GM23248 (cell line): Measurements from ENCODE around the gene ADORA3. TPM values are rescaled to one million over a fixed set of nuclear protein-coding genes. Genes with fewer than 3 reads are reported as not detected.

Experiments used
- DNase-seq: peaks from one replicate; pipeline ENCODE4 v3.0.0-alpha.2; 2015
- H2AFZ ChIP-seq: fragments of 200-600 bp; sonication (generic); 2 replicates; pipeline ENCODE4 v1.6.1; 2016; ENCODE audit warnings: antibody characterized with exemption
- H3F3A ChIP-seq: fragments of 200-600 bp; sonication (generic); 2 replicates; pipeline ENCODE4 v1.6.1; 2016; ENCODE audit warnings: mild to moderate bottlenecking, antibody characterized with exemption, mixed run types; ENCODE audit not compliant: insufficient read depth
- H3K27ac ChIP-seq: fragments of 200-600 bp; sonication (generic); 2 replicates; pipeline ENCODE4 v1.5.1; 2016; ENCODE audit warnings: mild to moderate bottlenecking
- H3K27me3 ChIP-seq: fragments of 200-600 bp; sonication (generic); replicated peaks from 2 replicates; pipeline ENCODE4 v1.6.1; 2016; ENCODE audit warnings: mild to moderate bottlenecking; ENCODE audit not compliant: insufficient read depth
- H3K36me3 ChIP-seq: fragments of 200-600 bp; sonication (generic); 2 replicates; pipeline ENCODE4 v1.6.1; 2016; ENCODE audit warnings: low read depth, mild to moderate bottlenecking
- H3K4me1 ChIP-seq: fragments of 200-600 bp; sonication (generic); 2 replicates; pipeline ENCODE4 v1.6.1; 2016; ENCODE audit warnings: mild to moderate bottlenecking; ENCODE audit not compliant: insufficient read depth
- H3K4me2 ChIP-seq: fragments of 200-600 bp; sonication (generic); one replicate; pipeline ENCODE4 v1.6.1; 2016; ENCODE audit warnings: mild to moderate bottlenecking; ENCODE audit not compliant: unreplicated experiment
- H3K4me3 ChIP-seq: fragments of 200-600 bp; sonication (generic); 2 replicates; pipeline ENCODE4 v1.5.1; 2016; ENCODE audit warnings: mild to moderate bottlenecking
- H3K79me2 ChIP-seq: fragments of 200-600 bp; sonication (generic); 2 replicates; pipeline ENCODE4 v1.6.1; 2016; ENCODE audit warnings: mild to moderate bottlenecking; ENCODE audit not compliant: insufficient read depth
- H3K9ac ChIP-seq: fragments of 200-600 bp; sonication (generic); 2 replicates; pipeline ENCODE4 v1.6.1; 2016; ENCODE audit warnings: mild to moderate bottlenecking
- H3K9me2 ChIP-seq: fragments of 200-600 bp; sonication (generic); 2 replicates; pipeline ENCODE4 v1.6.1; 2016; ENCODE audit warnings: mixed run types, mild to moderate bottlenecking, moderate library complexity; ENCODE audit not compliant: insufficient read depth
- H3K9me3 ChIP-seq: fragments of 200-600 bp; sonication (generic); one replicate; pipeline ENCODE4 v1.6.1; 2017; ENCODE audit warnings: low read depth
- H4K20me1 ChIP-seq: fragments of 200-600 bp; sonication (generic); 2 replicates; pipeline ENCODE4 v1.6.0; 2016; ENCODE audit not compliant: insufficient read depth
- EZH2 ChIP-seq: fragments of 200-600 bp; sonication (generic); IDR thresholded peaks from 2 replicates; pipeline ENCODE4 v1.6.1; 2018; ENCODE audit warnings: antibody characterized with exemption, mild to moderate bottlenecking; ENCODE audit not compliant: insufficient read depth, poor library complexity, severe bottlenecking
- EZH2phosphoT487 ChIP-seq: fragments of 200-600 bp; sonication (generic); IDR thresholded peaks from 2 replicates; pipeline ENCODE4 v1.6.1; 2018; ENCODE audit warnings: antibody characterized with exemption, moderate library complexity, mild to moderate bottlenecking, low read depth; ENCODE audit not compliant: insufficient read depth
- WGBS, 2 experiments: methylation state at CpG; one replicate each; pipeline ENCODE4 v1.1.6; 2015 to 2017; ENCODE audit warnings: low lambda C conversion rate in 2 of 2, low coverage in 1 of 2; ENCODE audit errors: missing lambda C conversion rate in 2 of 2; 5-methylcytosine and 5-hydroxymethylcytosine counted together
- in situ Hi-C: fragments of 300-500 bp; cut with MboI; formaldehyde crosslinking; loops from 2 replicates; pipeline ENCODE4 v1.15.0; 2020
- polyA plus RNA-seq: library from polyadenylated mRNA; unstranded; fragments of >200 nt; fragmentation: Nextera tagmentation; extraction: Ambion mirVana; gene quantifications from 2 replicates; pipeline ENCODE4 v1.2.1, GENCODE V29; 2016
- total RNA-seq: library from RNA; depleted of rRNA; stranded (reverse); fragments of >200 nt; shearing (Covaris generic); gene quantifications from 2 replicates; pipeline ENCODE4 v1.2.3, GENCODE V29; 2014

Gene ADORA3
- total and polyA plus RNA-seq, 2 experiments from 2014 or later = not detected

- H3K4me3 ChIP-seq = no peak overlapping the region
- no peaks in the 10 kb centered on the region for H3K79me2 ChIP-seq
- TF ChIP-seq EZH2 = no peak
- no peak for TF ChIP-seq EZH2phosphoT487
- no peak overlapping the region for H2AFZ ChIP-seq
- 56 to 58% methylated on average over 14 of the region's 14 CpGs for WGBS, 2 experiments
- H3K27me3 ChIP-seq = no peaks in the 10 kb centered on the region
- no peak overlapping the region for H3K27ac ChIP-seq
- no peak overlapping the region for H3K4me2 ChIP-seq
- H3K9ac ChIP-seq = no peak overlapping the region
- H3K4me1 ChIP-seq = peaks cover 17% of the 10 kb centered on the region
- in situ Hi-C loops = no loop called here
- H4K20me1 ChIP-seq = no peaks in the 10 kb centered on the region
- H3K36me3 ChIP-seq = no peaks in the 10 kb centered on the region
- no peaks in the 10 kb centered on the region; the same call in 1 of the 2 replicates for H3F3A ChIP-seq
- no peaks in the 10 kb centered on the region for H3K9me2 ChIP-seq
- H3K9me3 ChIP-seq = no peaks in the 10 kb centered on the region
- DNase-seq = peak; percentile 30
Measured at GRCh38 chr1:111535256-111536191, 32.1 kb upstream of the ADORA3 start.

GRCh38 chr1:111520053-111520452 lies 16.6 kb upstream of the ADORA3 start:
- DNase-seq = no peak
- no peaks in the 10 kb centered on the region for H3K79me2 ChIP-seq
- no peaks in the 10 kb centered on the region for H3K9me3 ChIP-seq
- H3K4me2 ChIP-seq = no peak overlapping the region
- in situ Hi-C loops = no loop called here
- H3F3A ChIP-seq = no peaks in the 10 kb centered on the region
- no peak overlapping the region for H3K27ac ChIP-seq
- H4K20me1 ChIP-seq = no peaks in the 10 kb centered on the region
- H3K4me1 ChIP-seq = no peaks in the 10 kb centered on the region
- H3K9me2 ChIP-seq = no peaks in the 10 kb centered on the region
- no peak overlapping the region for H2AFZ ChIP-seq
- no peak overlapping the region for H3K9ac ChIP-seq
- H3K4me3 ChIP-seq = no peak overlapping the region
- H3K27me3 ChIP-seq = no peaks in the 10 kb centered on the region
- 53 to 55% methylated on average over 3 of the region's 3 CpGs for WGBS, 2 experiments
- H3K36me3 ChIP-seq = no peaks in the 10 kb centered on the region
- TF ChIP-seq EZH2 (no peak), EZH2phosphoT487 (no peak)

GRCh38 chr1:111517469-111518225 lies 14.2 kb upstream of the ADORA3 start:
- no peak overlapping the region for H3K9ac ChIP-seq
- H3K36me3 ChIP-seq = no peaks in the 10 kb centered on the region
- H3K4me3 ChIP-seq = no peak overlapping the region
- no peak overlapping the region for H3K27ac ChIP-seq
- no peaks in the 10 kb centered on the region for H3F3A ChIP-seq
- no peaks in the 10 kb centered on the region for H3K79me2 ChIP-seq
- DNase-seq = no peak
- H2AFZ ChIP-seq = no peak overlapping the region
- TF ChIP-seq EZH2phosphoT487 (no peak), EZH2 (no peak)
- H3K27me3 ChIP-seq = no peaks in the 10 kb centered on the region
- in situ Hi-C loops = no loop called here
- H4K20me1 ChIP-seq = no peaks in the 10 kb centered on the region
- H3K9me3 ChIP-seq = no peaks in the 10 kb centered on the region
- H3K4me1 ChIP-seq = no peaks in the 10 kb centered on the region
- 85 to 90% methylated on average over 1 of the region's 1 CpG for WGBS, 2 experiments
- H3K9me2 ChIP-seq = no peaks in the 10 kb centered on the region
- no peak overlapping the region for H3K4me2 ChIP-seq

GRCh38 chr1:111516005-111516535 lies 12.6 kb upstream of the ADORA3 start:
- TF ChIP-seq EZH2 = no peak
- Histone ChIP-seq H2AFZ (peak overlapping the region; percentile 77), H3K4me2 (peak overlapping the region; percentile 71), H3F3A (no peaks in the 10 kb centered on the region), H3K4me3 (peak overlapping the region; percentile 58), H3K36me3 (no peaks in the 10 kb centered on the region), H3K27me3 (no peaks in the 10 kb centered on the region), H3K9me2 (no peaks in the 10 kb centered on the region), H3K27ac (no peak overlapping the region), H4K20me1 (no peaks in the 10 kb centered on the region), H3K9ac (peak overlapping the region; percentile 28; the same call in 1 of the 2 replicates), H3K4me1 (no peaks in the 10 kb centered on the region), H3K79me2 (no peaks in the 10 kb centered on the region), H3K9me3 (no peaks in the 10 kb centered on the region)
- 18 to 24% methylated on average over 13 of the region's 13 CpGs for WGBS, 2 experiments
- in situ Hi-C loops = no loop called here
- peak; percentile 74 for DNase-seq
